Motor neuron (in vitro differentiated cells): ENCODE measurements around the gene OR2D3. TPM values are rescaled to one million over a fixed set of nuclear protein-coding genes. Genes with fewer than 3 reads are reported as not detected.
"Not testable (repeated sequence)": the region's sequence is repeated elsewhere in the genome, so short reads cannot be mapped to it uniquely, and the experiment has no call there.

Source experiments
- ATAC-seq, 8 experiments: fragments of 200-7000 bp; cut with Tn5 transposase; replicated peaks in 6 of 8; 2 replicates each; pipeline ENCODE4 v1.8.0; 2021; ENCODE audit warnings: mild to moderate bottlenecking in 8 of 8, moderate library complexity in 8 of 8
- H3K27ac ChIP-seq, 2 donors: fragments of 250-450 bp; sonication (Bioruptor Pico); 2 replicates each; pipeline ENCODE4 v1.9.0; 2021; ENCODE audit warnings: antibody characterized with exemption in 2 of 2, mild to moderate bottlenecking in 2 of 2, moderate library complexity in 1 of 2
- H3K4me1 ChIP-seq, 2 donors: fragments of 250-450 bp; sonication (Bioruptor Pico); replicated peaks in 1 of 2; 2 replicates each; pipeline ENCODE4 v1.6.1; 2021; ENCODE audit warnings: antibody characterized with exemption in 2 of 2, mild to moderate bottlenecking in 2 of 2, moderate library complexity in 1 of 2
- H3K4me3 ChIP-seq, 5 donors: fragments of 250-450 bp; sonication (Bioruptor Pico); 2 replicates each; pipeline ENCODE4 v1.9.0; 2021; ENCODE audit warnings: antibody characterized with exemption in 5 of 5, mild to moderate bottlenecking in 5 of 5, moderate library complexity in 4 of 5
- whole genome bisulfite sequencing, 10 experiments: fragments of 450-650 bp; shearing (Covaris generic); methylation state at CpG; one replicate each; pipeline ENCODE4 v1.0.0; 2022; 5-methylcytosine and 5-hydroxymethylcytosine counted together
- in situ Hi-C, 9 experiments: fragments of 400-800 bp; cut with MboI; loops; one replicate each; pipeline ENCODE4 v1.15.0; 2021; ENCODE audit warnings: low sequenced_read_pairs in 9 of 9, low pct_unique_long_range_greater_than_20kb in 2 of 9; ENCODE audit not compliant: unreplicated experiment in 9 of 9
- total RNA-seq, 8 experiments: library from RNA; unstranded; fragments of 300-600 nt; gene quantifications; 2 replicates each; pipeline versions ENCODE4 v1.2.3 to v1.2.4, GENCODE V29; 2022

The OR2D3 gene
- total RNA-seq, result 1 to 10 TPM in 2 of 8 experiments, under 1 TPM in 2, not detected in 4; 0.52 to 3.0 (median 1.1) TPM

DNA sequence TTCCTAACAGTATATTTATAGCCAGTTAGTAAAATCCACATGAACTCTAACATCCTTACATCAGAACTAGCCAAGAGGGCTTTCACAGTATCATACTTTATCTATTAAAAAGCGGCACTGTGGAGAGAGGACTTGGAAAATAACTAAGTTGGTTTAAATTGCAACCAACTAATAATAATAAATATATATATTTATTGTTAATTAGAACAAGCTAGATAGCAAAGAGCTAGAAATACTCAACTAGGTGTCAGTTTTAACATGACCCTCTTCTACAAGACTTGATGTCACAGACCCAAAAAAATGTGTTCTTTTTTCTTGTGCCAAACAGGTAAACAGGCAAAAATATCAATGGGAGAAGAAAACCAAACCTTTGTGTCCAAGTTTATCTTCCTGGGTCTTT is at the start of gene OR2D3:
Gene OR2D3 (plus strand): TSS at position 301 of the 400 bp plus-strand sequence. CDS start 0 bp downstream, at position 301.
- ATAC-seq, result no peak
- WGBS, 10 experiments, result 78 to 100% (median 100%) methylated on average over 1 of the region's 1 CpG; no CpG with 5 or more reads in 3 of the 10 experiments
- in situ Hi-C loops, result no loop called here
- Histone ChIP-seq H3K27ac (no peak within 1 kb of the TSS), H3K4me1 (no peaks in the 10 kb centered on the region), H3K4me3 (no peak within 1 kb of the TSS)

GRCh38 chr11:6871278-6871677 is 49.5 kb upstream of the OR2D3 start:
- Histone ChIP-seq H3K4me3 (no peak overlapping the region), H3K27ac (no peak overlapping the region), H3K4me1 (no peaks in the 10 kb centered on the region)
- in situ Hi-C loops, result no loop called here
- ATAC-seq, result peak in 3 of 8 experiments; percentile 47 to 99 (median 97)
- 0 to 100% (median 73%) methylated on average over 1 of the region's 1 CpG; no CpG with 5 or more reads in 1 of the 10 experiments for WGBS, 10 experiments

DNA sequence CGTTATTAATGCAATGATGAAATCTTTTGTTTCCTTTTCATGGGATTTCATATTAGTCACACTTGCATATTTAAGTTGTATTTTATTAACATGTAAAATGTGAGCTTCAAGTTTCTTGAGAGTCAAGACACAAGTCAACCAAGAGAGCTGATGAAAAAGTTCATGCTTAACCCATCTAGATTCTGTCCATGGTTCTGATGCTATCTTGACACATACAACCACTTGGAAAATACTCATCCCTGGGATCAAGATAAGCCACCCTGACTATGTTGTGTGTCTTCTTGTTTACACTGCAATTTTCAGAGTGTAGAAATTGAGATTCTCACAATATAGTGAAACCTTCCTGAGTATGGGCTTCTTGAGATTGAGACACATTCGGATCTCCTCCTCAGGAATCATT is 45.0 kb upstream of the OR2D3 start:
- WGBS, 10 experiments, result 0 to 100% (median 80%) methylated on average over 1 to 2 of the region's 2 CpGs; no CpG with 5 or more reads in 1 of the 10 experiments
- in situ Hi-C loops, result no loop called here

DNA sequence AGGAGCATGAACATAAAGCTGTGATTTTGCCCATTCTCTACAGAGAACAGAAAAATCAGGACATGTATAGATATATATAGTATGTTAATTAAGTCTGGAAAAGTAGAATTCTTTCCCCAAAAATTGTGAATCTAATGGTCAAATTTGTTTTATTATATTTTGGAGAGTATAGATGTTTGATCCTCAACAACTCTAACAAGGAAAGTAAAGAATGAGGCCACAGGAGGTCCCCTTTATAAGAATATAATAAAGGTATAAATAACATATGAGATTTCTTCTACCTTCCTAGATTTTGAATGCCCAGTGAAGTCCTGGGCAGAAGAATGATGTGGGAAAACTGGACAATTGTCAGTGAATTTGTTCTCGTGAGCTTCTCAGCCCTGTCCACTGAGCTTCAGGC is 44.5 kb upstream of the OR2D3 start, which contains the start of gene OR10A4:
Gene OR10A4 (plus strand): TSS at position 301 of the 400 bp plus-strand sequence. CDS start 23 bp downstream, at position 324.
- in situ Hi-C loops, result no loop called here
- no peak for ATAC-seq
- WGBS, 10 experiments, result 0 to 90% (median 71%) methylated on average over 1 of the region's 1 CpG; no CpG with 5 or more reads in 1 of the 10 experiments
- Histone ChIP-seq H3K4me3 (no peak within 1 kb of the TSS), H3K27ac (no peak within 1 kb of the TSS), H3K4me1 (no peaks in the 10 kb centered on the region)

More for the DNA sequence above, 45.0 kb upstream of the OR2D3 start:
- no peak for ATAC-seq
- Histone ChIP-seq H3K4me3 (no peak overlapping the region), H3K27ac (no peak overlapping the region), H3K4me1 (no peaks in the 10 kb centered on the region)

DNA sequence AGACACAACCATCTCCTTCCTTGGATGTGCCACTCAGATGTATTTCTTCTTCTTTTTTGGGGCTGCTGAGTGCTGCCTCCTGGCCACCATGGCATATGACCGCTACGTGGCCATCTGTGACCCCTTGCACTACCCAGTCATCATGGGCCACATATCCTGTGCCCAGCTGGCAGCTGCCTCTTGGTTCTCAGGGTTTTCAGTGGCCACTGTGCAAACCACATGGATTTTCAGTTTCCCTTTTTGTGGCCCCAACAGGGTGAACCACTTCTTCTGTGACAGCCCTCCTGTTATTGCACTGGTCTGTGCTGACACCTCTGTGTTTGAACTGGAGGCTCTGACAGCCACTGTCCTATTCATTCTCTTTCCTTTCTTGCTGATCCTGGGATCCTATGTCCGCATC is 43.9 kb upstream of the OR2D3 start:
- no peaks in the 10 kb centered on the region for H3K4me1 ChIP-seq
- in situ Hi-C loops, result no loop called here
- ATAC-seq, result no peak
- no peak overlapping the region for H3K27ac ChIP-seq
- H3K4me3 ChIP-seq, result no peak overlapping the region
- WGBS, 10 experiments, result 23 to 100% (median 74%) methylated on average over 2 to 3 of the region's 3 CpGs; no CpG with 5 or more reads in 7 of the 10 experiments

- in situ Hi-C loops, result no loop called here
- no peaks in the 10 kb centered on the region for H3K4me1 ChIP-seq
- no peak overlapping the region for H3K4me3 ChIP-seq
- no peak overlapping the region for H3K27ac ChIP-seq
- no peak for ATAC-seq
These were observed 38.1 kb upstream of the OR2D3 start for GRCh38 chr11:6882751-6883150.

GRCh38 chr11:6887711-6888110 is 33.1 kb upstream of the OR2D3 start:
- WGBS, 10 experiments, result 50 to 100% (median 91%) methylated on average over 1 to 3 of the region's 5 CpGs; no CpG with 5 or more reads in 4 of the 10 experiments
- H3K27ac ChIP-seq, H3K4me1 ChIP-seq, in situ Hi-C loops, ATAC-seq, H3K4me3 ChIP-seq: not testable (repeated sequence)

GRCh38 chr11:6888830-6889229 is 32.0 kb upstream of the OR2D3 start:
- ATAC-seq, result no peak
- in situ Hi-C loops, result no loop called here
- 28 to 100% (median 63%) methylated on average over 1 to 4 of the region's 4 CpGs for WGBS, 10 experiments
- no peak overlapping the region for H3K4me3 ChIP-seq
- no peak overlapping the region for H3K27ac ChIP-seq
- H3K4me1 ChIP-seq, result no peaks in the 10 kb centered on the region

- no peak overlapping the region for H3K27ac ChIP-seq
- 33 to 100% (median 86%) methylated on average over 1 of the region's 1 CpG; no CpG with 5 or more reads in 4 of the 10 experiments for WGBS, 10 experiments
- H3K4me1 ChIP-seq, result no peaks in the 10 kb centered on the region
- ATAC-seq, result no peak
- in situ Hi-C loops, result no loop called here
- no peak overlapping the region for H3K4me3 ChIP-seq
These were observed 31.0 kb upstream of the OR2D3 start for GRCh38 chr11:6889835-6890234.

- H3K4me1 ChIP-seq, result no peaks in the 10 kb centered on the region
- no peak within 1 kb of the TSS for H3K27ac ChIP-seq
- ATAC-seq, result no peak
- in situ Hi-C loops, result no loop called here
- WGBS, 10 experiments, result 0 to 100% (median 83%) methylated on average over 1 to 2 of the region's 2 CpGs; no CpG with 5 or more reads in 4 of the 10 experiments
- no peak within 1 kb of the TSS for H3K4me3 ChIP-seq
These were observed 28.4 kb upstream of the OR2D3 start, which contains the start of gene OR2D2 for GRCh38 chr11:6892400-6892799. Gene OR2D2, minus strand, starts transcription at chr11:6892500. Its CDS starts 0 bp downstream, at chr11:6892500.

GRCh38 chr11:6894097-6894496 is 26.7 kb upstream of the OR2D3 start:
- Histone ChIP-seq H3K27ac (no peak overlapping the region), H3K4me3 (no peak overlapping the region), H3K4me1 (no peaks in the 10 kb centered on the region)
- no peak for ATAC-seq
- in situ Hi-C loops, result no loop called here

GRCh38 chr11:6895010-6895409 is 25.8 kb upstream of the OR2D3 start:
- ATAC-seq, result no peak
- in situ Hi-C loops, result no loop called here

DNA sequence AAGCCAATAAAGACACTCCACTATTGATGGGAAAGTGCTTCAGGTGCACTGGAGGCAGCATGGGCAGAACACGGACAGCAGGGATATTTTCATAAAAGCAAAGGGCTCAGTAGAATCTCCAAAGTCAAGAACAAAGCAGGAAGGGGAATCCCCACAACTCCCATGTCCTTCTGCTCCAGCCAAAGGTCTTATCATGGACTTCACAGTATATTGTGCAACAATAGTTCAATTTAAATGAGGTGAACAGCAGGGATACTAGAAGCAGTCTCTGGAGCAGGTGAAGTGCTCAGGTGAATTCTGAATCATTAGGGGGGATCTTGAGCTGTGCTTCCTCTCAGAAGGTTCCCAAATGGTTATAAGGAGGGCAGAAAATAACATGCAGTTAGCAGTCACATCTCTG is 21.9 kb upstream of the OR2D3 start:
- 14 to 100% (median 78%) methylated on average over 1 of the region's 1 CpG; no CpG with 5 or more reads in 5 of the 10 experiments for WGBS, 10 experiments
- in situ Hi-C loops, result no loop called here
- H3K27ac ChIP-seq, result no peak overlapping the region
- no peak overlapping the region for H3K4me3 ChIP-seq
- H3K4me1 ChIP-seq, result no peaks in the 10 kb centered on the region
- no peak for ATAC-seq

More at GRCh38 chr11:6895010-6895409, 25.8 kb upstream of the OR2D3 start:
- H3K4me1 ChIP-seq, result no peaks in the 10 kb centered on the region
- H3K27ac ChIP-seq, result no peak overlapping the region
- H3K4me3 ChIP-seq, result no peak overlapping the region

DNA sequence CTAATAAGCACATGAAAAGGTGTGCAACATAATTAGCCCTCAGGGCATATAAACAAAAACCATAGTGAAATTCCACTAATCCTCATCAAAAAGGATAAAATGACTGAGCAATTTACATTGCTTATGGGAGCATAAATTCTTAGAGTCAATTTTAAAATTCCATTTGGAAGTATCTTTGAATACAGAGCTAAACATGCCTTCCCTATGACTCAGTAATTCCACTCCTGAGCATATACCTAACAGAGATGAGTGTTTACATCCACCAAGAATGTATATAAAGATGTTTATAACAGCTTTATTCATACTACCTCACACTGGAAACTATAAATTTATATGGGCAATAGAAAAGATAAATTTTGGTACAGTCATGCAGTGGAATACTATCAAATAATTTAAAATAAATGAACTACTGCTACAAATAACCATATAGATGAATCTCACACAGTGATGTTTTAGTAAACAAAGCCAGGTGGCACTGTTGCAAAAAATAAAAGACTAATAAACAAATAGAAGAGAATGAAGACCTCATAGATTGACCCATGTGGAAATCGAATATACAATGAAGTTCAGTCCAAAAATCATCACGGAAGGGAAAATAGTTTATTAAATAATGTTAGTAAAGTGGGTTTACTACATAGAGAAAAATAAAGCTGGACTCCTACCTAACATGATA is 20.3 kb upstream of the OR2D3 start:
- 25 to 90% (median 65%) methylated on average over 2 of the region's 2 CpGs; no CpG with 5 or more reads in 1 of the 10 experiments for WGBS, 10 experiments
- peak in 3 of 8 experiments; percentile 37 to 75 (median 49) for ATAC-seq

More for the DNA sequence above, 20.3 kb upstream of the OR2D3 start:
- in situ Hi-C loops, result no loop called here
- H3K4me3 ChIP-seq, result no peak overlapping the region
- no peaks in the 10 kb centered on the region for H3K4me1 ChIP-seq
- no peak overlapping the region for H3K27ac ChIP-seq
